ENCODE data around the gene TPRG1.

TPRG1 gene

DNA sequence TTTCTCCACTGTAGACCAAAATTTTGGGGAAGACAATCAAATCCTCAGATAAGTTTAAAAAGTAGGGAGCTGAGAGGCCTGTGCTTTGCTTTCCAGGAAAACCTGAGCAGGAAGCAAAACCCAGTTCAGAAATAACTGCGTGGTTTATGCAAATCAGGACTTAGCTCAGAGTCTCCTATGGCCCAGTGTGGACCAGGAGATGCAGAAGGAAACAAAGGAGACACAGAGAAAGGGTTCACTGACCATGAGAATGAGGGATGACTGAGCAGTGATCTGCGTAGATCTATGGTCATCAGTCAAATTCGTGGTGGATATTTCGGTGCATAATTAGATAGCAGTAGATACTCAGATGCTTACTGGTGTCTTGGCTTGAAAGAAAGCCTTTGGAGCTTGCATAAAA is 196.6 kb downstream of the TPRG1 start:
- no peaks in the 10 kb centered on the region for H3K9me3 ChIP-seq (ENCODE audit: severe bottlenecking)
- no peak overlapping the region for H3K4me3 ChIP-seq (ENCODE audit: severe bottlenecking)
- no peaks in the 10 kb centered on the region for H3K4me1 ChIP-seq (ENCODE audit: insufficient read depth, poor library complexity, severe bottlenecking)
- ATAC-seq (ENCODE audit: low read depth), result no peak
- TF ChIP-seq, protein P1, sequence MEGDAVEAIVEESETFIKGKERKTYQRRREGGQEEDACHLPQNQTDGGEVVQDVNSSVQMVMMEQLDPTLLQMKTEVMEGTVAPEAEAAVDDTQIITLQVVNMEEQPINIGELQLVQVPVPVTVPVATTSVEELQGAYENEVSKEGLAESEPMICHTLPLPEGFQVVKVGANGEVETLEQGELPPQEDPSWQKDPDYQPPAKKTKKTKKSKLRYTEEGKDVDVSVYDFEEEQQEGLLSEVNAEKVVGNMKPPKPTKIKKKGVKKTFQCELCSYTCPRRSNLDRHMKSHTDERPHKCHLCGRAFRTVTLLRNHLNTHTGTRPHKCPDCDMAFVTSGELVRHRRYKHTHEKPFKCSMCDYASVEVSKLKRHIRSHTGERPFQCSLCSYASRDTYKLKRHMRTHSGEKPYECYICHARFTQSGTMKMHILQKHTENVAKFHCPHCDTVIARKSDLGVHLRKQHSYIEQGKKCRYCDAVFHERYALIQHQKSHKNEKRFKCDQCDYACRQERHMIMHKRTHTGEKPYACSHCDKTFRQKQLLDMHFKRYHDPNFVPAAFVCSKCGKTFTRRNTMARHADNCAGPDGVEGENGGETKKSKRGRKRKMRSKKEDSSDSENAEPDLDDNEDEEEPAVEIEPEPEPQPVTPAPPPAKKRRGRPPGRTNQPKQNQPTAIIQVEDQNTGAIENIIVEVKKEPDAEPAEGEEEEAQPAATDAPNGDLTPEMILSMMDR (IDR thresholded peaks at IDR 0.05; ENCODE audit: poor library complexity, severe bottlenecking), result no peak
- H3K27ac ChIP-seq (ENCODE audit: poor library complexity, severe bottlenecking), result no peak overlapping the region
- no peaks in the 10 kb centered on the region for H3K27me3 ChIP-seq (ENCODE audit: insufficient read depth, poor library complexity, severe bottlenecking)
- DNase-seq (ENCODE audit: low spot score), result no peak
- H3K36me3 ChIP-seq (ENCODE audit: low read depth), result no peaks in the 10 kb centered on the region

DNA sequence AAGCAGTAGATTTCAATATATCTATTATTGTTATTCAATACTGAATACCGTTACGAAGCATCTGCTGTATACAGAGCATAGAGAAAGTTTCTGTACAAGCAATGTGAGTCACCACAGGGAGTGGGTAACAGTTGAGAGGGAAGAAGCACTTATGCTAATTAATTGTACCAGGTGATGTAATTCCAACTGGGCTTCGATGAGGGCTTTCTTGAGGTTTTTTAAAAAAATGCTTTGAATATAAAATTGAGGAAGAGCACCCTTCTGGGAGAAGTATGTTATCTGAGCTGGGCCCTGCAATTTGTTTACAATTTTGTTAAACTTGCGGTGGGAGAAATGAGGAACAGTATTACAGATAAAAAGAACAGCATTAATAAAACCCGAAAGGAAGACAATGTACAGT is 197.9 kb downstream of the TPRG1 start:
- Histone ChIP-seq H3K27me3 (ENCODE audit: insufficient read depth, poor library complexity, severe bottlenecking) (no peaks in the 10 kb centered on the region), H3K9me3 (ENCODE audit: severe bottlenecking) (no peaks in the 10 kb centered on the region), H3K4me1 (ENCODE audit: insufficient read depth, poor library complexity, severe bottlenecking) (no peaks in the 10 kb centered on the region), H3K4me3 (ENCODE audit: severe bottlenecking) (no peak overlapping the region), H3K27ac (ENCODE audit: poor library complexity, severe bottlenecking) (no peak overlapping the region), H3K36me3 (ENCODE audit: low read depth) (no peaks in the 10 kb centered on the region)
- TF ChIP-seq, protein P1 (IDR thresholded peaks at IDR 0.05; ENCODE audit: poor library complexity, severe bottlenecking), result no peak
- DNase-seq (ENCODE audit: low spot score) (no peak), ATAC-seq (ENCODE audit: low read depth) (no peak)

DNA sequence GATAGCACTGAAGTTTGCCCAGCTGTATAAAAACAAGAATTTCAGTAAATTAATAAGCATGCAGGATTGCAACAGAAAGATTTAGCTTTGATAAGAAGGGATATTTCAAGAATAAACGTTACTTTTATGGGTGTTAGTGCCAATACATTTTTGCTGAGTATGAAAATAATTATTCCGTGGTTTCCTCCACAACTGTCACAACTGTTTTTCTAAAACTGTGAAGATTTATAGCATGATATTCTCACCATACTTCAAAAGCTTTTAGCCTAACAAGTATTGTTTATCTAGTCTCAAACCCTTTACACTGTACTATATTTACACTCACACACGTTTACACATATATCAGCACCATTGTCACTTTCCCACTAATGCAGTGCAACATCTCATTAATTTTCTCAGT is 200.5 kb downstream of the TPRG1 start:
- Histone ChIP-seq H3K4me3 (ENCODE audit: severe bottlenecking) (no peak overlapping the region), H3K27ac (ENCODE audit: poor library complexity, severe bottlenecking) (no peak overlapping the region), H3K36me3 (ENCODE audit: low read depth) (no peaks in the 10 kb centered on the region), H3K27me3 (ENCODE audit: insufficient read depth, poor library complexity, severe bottlenecking) (no peaks in the 10 kb centered on the region), H3K9me3 (ENCODE audit: severe bottlenecking) (peaks cover 1% of the 10 kb centered on the region), H3K4me1 (ENCODE audit: insufficient read depth, poor library complexity, severe bottlenecking) (no peaks in the 10 kb centered on the region)
- TF ChIP-seq, protein P1 (IDR thresholded peaks at IDR 0.05; ENCODE audit: poor library complexity, severe bottlenecking), result no peak
- DNase-seq (ENCODE audit: low spot score) (no peak), ATAC-seq (ENCODE audit: low read depth) (no peak)

Data from RWPE2 (cell line).